Measurements from ENCODE around the gene SLC34A2.
"Not testable (repeated sequence)": the region's sequence is repeated elsewhere in the genome, so short reads cannot be mapped to it uniquely, and the experiment has no call there.

The SLC34A2 gene, protein sequence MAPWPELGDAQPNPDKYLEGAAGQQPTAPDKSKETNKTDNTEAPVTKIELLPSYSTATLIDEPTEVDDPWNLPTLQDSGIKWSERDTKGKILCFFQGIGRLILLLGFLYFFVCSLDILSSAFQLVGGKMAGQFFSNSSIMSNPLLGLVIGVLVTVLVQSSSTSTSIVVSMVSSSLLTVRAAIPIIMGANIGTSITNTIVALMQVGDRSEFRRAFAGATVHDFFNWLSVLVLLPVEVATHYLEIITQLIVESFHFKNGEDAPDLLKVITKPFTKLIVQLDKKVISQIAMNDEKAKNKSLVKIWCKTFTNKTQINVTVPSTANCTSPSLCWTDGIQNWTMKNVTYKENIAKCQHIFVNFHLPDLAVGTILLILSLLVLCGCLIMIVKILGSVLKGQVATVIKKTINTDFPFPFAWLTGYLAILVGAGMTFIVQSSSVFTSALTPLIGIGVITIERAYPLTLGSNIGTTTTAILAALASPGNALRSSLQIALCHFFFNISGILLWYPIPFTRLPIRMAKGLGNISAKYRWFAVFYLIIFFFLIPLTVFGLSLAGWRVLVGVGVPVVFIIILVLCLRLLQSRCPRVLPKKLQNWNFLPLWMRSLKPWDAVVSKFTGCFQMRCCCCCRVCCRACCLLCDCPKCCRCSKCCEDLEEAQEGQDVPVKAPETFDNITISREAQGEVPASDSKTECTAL

DNA sequence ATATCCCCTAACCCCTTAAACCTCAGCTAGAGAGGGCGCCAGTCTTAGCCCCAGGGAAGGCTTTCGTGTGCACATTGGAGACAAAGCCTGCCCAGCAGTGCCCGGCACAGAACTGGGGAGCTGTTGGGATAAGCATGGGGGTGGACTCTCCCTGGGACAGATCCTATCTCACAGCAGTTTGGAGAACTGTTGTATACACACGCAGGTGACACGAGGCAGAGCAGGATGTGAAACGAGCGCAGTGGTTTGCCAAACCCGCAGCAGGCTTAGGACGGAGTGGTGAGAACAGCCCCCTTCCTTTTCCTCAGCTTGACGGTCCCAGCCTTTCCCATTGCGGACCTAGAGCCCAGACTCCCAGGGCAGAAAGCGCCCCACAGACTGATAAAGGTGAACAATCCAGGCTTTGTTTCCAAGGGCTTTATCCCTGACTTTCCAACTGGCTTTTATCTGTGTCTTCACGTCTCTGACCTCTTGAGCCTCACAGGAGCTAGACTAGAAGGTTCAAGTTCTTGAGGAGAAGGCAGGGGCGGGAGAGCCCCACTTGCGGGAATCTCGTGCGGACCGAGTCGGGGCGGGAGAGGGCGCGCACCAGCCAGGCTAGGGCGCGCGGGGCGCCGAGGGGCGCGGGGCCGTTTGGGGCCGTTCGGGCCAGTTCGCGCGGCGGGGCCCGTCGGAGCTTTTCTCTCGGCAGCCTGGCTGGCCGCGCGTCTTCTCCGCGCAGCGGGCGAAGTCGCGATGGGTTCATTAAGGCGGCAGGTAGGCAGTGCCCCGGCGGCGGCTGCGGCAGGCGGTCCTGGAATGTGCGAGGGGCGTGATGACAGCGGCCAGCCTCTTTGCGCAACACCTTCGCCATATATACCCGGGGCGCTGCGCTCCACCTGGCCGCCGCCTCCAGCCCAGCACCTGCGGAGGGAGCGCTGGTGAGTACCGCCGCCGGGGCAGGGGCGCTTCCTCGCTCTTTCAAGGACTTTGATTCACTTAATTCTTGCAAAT is at the start of gene SLC34A2:
TSS of gene SLC34A2 (plus strand) at position 881 of the 993 bp plus-strand sequence. CDS start 6,650 bp downstream, outside the sequence.
- DNase-seq: no peak

DNA sequence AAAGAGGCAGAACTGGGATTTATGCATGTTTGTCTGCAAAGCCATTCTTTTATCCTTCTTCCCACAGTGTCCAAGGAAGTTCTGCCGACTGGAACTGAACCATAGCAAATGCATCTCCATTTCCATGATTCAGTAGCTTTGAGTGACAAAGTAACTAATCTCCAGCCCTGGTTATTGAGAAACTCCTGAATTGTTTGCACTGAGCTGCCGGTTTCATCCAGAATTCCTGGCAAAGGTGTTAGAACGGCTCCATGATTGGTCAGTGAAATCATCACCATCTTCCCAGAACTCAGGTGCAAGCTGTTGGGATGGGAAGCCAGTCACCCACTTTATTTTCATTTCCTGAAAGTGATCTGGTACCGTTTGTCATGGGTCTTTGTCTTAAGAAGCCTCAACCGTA is 47.0 kb upstream of the SLC34A2 start:
- no peak for DNase-seq

DNA sequence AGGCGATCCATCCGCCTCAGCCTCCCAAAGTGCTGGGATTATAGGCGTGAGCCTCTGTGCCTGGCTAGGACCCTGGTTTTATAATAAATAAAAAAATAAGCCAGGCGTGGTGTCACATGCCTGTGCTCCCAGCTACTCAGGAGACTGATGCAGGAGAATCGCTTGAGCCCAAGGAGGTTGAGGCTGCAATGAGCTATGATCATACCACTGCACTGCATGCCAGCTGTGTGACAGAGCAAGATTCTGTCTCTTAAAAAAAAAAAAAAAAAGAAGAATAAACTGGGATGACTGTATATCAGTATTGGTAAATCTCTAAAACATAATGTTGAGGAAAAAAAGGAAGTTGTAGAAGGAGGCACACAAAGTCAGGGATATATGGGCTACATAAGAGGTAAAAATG is 45.7 kb upstream of the SLC34A2 start:
- no peak for DNase-seq

DNA sequence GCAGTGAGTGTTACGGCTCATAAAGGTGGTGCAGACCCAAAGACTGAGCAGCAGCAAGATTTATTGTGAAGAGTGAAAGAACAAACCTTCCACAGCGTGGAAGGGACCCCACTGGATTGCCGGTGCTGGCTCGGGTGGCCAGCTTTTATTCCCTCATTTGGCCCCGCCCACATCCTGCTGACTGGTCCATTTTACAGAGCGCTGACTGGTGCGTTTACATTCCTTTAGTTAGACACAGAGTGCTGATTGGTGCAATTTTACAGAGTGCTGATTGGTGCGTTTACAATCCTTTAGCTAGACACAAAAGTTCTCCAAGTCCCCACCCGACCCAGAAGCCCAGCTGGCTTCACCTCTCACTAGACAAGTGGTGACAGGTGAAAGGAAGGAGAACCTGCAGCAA is 42.0 kb upstream of the SLC34A2 start:
- not testable (repeated sequence) for DNase-seq

DNA sequence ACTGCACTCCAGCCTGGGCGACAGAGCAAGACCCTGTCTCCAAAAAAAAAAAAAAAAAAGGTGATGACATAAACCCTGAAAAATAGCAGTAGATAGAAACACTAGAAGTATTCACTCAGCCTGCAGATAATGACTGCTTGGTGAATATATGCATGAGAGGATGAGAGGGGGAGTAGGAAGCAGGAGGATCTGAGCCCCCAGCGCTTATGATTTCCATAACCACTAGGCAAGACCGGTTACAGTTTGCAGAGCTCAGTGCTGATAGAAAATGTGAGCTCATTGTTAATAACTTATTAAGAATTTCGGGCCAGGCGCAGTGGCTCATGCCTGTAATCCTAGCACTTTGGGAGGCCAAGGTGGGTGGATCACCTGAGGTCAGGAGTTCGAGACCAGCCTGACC is 40.8 kb upstream of the SLC34A2 start:
- DNase-seq: no peak

DNA sequence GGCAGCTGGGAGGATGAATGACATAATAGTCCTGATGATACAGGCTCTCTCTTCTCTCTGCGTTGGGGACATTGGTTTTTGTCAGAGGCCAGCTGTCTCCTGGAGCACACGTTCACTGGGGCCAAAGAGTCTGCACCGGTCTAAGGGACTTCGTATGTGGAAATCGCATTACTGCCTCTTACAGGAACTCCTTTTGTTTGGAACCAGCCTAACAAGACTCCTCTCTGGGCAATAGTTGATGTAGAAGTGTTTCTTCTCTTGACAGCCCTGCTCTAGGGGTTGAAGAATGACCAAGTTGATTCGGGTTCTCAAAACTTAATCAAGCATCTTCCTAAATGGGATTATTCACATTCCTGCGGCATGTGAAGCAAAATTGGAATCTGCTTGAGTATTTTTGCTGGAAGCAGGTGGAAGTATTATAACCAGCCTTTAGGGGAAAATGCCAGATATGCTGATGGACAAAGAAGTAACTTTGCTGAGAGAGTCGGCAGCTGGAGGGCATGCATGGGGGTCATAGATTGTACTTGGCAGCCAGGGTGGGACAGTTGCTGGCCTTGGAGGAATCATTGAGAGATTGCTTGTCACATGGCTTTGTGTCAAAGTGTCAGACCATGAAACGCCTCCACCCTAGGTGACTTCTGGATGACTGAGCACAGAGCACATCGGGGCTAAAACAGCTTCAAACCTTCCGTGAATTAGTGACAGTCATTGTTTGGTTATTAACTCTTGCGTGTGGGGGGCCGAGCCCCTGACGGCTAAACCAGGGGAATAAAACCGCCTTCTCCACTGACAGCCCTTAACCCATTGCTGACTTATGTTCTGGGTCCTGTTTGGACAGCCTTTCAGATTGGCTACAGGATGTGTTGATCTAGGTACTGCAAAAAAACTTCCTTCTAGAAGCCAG is 34.4 kb upstream of the SLC34A2 start:
- DNase-seq: no peak

DNA sequence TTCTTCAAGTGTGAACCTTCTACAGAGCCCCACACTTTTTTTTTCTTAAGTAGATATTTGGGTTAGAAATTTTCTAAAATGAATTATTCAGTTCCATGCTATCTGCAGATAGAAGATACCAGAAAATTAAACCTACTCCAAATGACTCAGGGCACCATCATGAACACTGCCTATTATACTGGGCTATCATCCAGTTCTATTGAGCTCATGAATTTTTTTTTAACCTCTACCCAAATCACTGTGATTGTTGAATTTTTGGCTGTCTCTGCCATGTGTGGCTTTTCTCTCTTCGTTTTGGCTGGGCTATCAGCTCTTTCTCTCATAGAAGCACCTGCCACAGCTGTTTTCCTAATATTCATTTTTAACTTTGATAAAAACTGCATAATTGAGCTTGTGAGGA is 31.0 kb upstream of the SLC34A2 start:
- DNase-seq: no peak

DNA sequence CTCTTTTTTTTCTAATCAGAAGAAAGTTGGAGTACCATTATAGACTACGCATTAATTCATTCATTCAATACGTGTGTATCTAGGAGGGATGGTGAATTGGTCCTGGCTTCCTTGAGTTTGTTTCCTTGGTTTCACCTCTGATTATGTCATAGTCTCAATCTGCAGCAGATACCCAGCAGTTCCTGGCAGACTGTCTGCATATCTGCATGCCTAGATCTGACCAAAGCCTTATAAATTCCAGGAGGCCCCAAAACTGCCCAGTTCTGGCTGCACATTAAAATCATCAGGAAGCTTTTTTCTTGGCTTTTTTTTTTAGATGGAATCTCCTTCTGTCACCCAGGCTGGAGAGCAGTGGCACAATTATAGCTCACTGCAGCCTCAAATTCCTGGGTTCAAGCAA is 27.2 kb upstream of the SLC34A2 start:
- no peak for DNase-seq

DNA sequence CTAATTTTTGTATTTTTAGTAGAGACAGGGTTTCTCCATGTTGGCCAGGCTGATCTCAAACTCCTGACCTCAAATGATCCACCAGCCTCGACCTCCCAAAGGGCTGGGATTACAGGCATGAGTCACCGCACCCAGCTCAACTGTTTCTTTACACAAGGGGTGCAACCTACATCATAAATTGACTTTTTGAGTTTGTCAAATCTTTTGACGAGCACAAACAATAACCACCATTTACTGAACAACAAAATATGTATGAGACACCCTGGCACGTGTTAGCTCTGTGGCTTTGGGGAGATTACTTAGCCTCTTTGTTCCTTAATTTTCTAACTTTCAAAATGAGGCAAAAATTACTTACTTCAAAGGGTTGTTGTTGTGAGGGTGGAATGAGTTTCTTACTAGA is 23.5 kb upstream of the SLC34A2 start:
- no peak for DNase-seq

DNA sequence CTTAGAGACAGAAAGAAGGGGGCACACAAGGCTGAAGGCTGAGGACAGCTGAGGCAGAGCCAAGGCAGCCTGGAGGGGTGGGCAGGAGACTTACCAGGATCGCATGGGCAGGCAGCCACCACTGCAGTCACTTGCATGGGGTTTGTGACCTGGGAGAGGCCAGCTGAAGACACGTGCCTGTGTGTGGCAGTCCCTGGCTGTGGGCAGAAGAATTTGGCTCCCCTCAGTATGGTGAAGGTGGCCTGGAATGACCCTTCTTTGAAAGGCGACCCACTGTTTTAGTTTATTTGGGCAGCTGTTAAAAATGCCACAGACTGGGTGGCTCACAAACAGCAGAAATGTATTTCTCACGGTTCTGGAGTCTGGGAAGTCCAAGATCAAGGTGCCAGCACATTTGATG is 22.1 kb upstream of the SLC34A2 start:
- DNase-seq: no peak

DNA sequence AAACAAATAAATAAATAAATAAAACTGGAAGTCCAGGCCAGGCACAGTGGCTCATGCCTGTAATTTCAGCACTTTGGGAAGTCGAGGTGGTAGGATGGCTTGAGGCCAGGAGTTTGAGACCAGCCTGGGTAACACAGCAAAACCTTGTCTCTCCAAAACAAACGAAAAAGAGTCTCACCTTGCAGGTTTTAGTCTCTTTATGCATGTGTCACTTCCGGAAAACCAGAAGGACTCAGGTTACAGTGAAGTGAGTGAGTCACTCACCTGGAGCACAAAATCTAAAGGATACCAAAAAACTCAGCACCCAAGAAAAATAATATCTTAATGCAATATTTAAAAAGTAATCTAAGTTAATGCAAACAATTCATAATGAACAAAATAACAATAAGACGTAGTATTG is 20.1 kb upstream of the SLC34A2 start:
- DNase-seq: no peak

DNA sequence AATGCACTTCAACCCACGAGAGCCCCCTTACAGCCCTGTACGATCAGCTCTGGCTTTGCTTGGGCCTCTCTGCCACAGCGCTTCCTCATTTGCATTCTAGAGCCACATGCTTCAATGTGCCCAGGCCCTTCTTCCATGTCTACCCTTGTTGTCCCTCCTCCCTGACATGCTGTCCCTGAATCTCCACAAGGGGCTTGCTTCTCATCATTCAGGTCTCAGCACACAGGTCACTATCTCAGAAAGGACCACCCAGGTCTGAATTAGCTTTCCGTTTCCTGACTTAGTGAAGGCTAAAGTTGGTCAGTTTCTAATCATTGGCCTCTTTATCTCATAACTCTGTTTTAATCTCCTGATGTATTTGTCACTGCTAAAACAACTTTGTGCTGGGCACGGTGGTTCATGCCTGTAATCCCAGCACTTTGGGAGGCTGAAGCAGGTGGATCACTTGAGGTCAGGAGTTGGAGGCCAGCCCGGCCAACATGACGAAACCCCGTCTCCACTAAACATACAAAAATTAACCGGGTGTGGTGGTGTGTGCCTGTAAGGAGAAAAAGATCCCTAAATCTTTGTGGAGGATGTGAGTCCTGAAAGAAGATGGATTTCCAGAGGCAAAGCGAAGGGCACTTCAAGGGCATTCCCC is 17.9 kb upstream of the SLC34A2 start:
- DNase-seq: no peak

DNA sequence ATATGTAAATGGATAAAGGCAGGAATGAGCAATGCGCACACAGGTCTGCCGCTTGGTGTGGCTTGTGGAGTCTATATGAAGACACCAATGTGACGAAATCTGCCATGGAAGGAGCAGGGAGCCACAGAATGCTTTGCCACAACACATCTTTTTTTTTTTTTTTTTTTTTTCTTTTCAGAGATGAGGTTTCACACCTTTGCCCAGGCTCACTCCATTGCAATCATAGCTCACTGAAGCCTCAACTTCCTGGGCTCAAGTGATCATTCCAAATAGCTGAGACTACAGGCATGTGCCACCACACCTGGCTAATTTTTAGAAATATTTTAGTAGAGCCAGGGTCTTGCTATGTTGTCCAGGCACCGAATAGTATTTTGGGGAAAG is 17.4 kb upstream of the SLC34A2 start:
- no peak for DNase-seq

DNA sequence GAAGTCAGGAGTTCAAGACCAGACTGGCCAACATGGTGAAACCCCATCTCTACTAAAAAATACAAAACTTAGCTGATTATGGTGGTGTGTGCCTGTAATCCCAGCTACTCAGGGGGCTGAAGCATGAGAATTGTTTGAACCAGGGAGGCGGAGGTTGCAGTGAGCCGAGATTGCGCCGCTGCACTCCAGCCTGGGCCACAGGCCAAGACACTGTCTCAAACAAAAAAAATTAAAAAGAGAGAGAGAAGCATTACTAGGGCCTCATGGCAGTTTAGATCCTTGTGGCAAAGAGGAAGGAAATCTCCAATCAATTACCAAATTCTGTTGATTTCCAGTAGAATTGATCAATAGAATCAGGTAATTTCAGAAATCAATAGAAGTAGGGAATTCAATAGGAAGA is 16.8 kb upstream of the SLC34A2 start:
- DNase-seq: no peak

DNA sequence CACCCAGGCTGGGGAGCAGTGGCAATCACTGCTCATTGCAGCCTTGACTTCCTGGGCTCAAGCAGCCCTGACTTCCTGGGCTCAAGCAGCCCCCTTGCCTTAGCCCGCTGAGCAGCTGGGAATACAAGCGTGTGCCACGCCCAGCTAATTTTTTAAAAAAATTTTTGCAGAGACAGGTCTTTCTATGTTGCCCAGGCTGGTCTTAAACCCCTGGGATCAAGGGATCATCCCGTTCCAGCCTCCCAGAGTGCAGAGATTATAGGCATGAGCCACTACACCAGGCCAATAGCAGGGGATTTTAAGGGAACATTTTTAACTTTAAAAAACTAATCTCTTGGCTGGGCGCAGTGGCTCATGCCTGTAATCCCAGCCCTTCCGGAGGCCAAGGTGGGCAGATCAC is 5.3 kb upstream of the SLC34A2 start:
- DNase-seq: no peak

DNA sequence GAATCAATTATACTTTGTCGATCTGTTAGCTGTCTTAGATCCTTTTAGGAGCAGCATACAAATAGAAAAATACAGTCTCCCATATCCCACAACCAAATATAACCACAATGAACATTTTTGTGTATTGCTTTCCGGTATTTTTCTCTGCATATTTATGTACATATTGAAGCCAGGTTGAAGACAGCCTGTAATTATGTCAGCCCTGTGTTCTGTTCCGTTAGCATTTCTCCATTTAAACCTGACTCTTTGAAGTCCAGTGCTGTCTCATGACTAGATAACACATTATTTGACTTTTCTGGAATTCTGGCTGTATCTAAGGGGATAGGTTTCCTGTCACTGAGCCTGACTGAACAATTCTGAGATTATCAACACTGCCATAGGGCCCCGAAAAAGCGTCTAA is 4.0 kb upstream of the SLC34A2 start:
- no peak for DNase-seq

DNA sequence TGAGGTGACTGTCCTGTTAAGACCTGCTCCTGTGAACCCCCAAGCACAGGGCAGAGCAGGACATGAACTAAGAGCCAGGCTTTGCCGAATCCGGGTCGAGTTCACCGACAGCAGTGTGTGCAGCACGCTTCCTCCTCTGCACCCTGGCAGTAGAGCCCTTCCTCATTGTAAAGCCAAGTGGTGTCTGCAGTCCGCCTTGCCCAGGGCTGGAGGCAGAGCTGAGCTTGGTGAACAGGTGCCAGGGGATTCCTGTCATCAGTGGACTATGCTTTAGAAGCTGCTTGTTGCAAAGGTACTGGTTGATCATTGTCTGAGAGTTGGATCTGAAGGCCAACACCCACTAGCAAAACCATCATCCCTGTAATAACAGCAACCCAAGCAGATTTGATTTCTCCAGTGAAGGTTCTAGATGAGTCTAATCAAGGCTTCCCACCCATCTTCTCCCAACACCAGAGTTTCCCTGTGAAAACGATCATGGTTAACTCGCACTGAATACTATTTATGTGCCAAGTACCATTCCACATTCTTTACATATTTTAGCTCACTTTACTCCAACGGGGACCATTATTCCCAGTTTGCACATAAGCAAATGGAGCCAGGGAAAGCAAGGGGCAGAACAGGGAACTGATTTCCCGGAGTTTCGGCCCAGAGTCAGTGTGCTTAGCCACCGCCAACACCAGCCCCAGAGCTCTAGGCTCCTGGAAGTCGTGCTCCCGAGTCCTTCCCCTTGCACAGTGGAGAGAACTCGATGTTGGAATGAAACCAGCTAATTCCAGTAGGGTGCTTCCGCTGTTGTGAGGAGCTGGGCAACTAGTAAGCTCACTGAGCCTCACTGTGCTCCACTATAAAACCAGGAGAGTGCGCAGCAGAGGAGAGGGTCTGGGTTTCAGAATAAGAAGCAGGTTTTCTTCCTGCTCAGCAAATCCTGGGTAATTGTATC is 1.4 kb upstream of the SLC34A2 start:
- DNase-seq: no peak

DNA sequence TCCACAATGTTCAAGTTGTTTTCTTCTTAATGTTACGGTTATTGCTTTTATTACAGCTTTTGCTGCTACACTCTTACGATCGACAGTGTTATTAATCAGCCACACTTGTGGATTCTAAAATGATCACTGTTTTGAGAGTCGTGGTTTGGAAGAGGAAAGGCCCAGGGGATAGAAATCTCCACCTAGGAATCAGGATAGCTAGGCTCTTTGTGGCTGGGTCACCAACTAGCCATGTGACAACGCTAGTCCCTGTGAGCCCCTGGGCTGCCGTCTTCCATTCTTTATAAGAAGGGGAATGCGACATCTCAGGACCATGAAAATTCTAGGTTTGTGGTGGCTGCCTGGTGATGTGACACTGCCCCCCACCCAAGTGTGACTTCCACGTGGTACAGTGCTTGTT is 380 bp downstream of the SLC34A2 start:
- no peak for DNase-seq

DNA sequence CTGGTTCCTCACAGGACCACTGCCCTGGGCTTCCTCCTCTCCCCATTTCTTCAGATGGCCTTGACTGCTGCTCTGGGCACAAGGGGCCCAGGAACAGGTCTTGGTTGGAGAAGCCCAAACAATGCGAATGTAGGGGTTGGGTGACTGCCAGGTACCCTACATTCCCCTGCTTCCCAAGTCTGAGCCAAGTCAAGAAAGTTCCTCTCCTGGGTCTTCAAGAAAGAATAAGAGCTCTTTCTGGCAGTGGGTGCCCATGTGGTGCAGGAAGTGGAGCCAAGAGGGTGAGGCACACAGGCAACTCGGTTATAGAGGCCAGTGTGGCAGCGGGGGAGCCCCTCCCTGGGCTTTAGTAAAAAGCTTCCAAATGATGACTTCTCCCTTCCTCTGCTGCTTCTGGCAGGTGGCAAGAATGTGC is 2.7 kb downstream of the SLC34A2 start:
- no peak for DNase-seq

DNA sequence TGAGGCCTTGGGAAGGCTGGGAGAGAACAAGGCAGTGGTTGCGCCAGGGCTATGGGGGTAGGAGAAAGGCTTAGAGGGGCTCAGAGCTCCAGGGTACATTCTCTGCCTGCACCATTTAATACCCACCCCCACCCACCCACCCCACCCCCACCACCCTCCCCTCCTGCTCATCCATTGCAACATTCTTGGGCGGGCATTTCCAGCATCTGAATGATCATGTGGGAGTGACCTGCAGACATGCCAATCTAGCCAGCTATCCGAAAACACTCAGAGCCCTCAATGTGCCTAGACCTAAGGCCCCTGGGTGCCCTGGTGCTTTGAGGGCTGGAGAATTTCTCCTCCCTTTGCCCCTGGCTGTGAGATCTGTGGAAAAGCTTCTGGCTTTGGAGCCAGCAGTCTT is 3.1 kb downstream of the SLC34A2 start:
- DNase-seq: no peak

DNA sequence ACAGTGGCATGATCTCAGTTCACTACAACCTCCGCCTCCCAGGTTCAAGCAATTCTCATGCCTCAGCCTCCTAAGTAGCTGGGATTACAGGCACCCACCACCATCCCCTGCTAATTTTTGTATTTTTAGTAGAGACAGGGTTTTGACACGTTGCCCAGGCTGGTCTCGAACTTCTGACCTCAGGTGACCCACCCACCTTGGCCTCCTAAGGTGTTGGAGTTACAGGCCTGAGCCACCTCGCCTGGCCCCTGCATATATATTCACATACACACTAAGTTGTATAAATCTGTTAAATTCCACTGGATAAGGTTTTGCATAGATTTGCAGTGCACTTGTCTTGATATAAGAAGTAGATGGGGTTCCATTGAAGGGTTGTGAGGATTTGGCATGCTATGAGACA is 5.8 kb downstream of the SLC34A2 start:
- DNase-seq: not testable (repeated sequence)

Data from NCI-H526 treated with DMSO at 0.1 percent for 48 hours (cell line).